T-cell (primary cell): Measurements from ENCODE around the gene PSMD6. TPM values are rescaled to one million over a fixed set of nuclear protein-coding genes. Genes with fewer than 3 reads are reported as not detected.

Experiments used
- ATAC-seq, 4 experiments: fragments of 200-7000 bp in 3 of 4; fragments of 150-1000 bp in 1 of 4; cut with Tn5 transposase; replicated peaks in 1 of 4; 1 replicate in 3 of 4; 2 replicates in 1 of 4; pipeline ENCODE4 v1.10.0; 2021; ENCODE audit warnings: moderate library complexity in 3 of 4, mild to moderate bottlenecking in 2 of 4, moderate number of reproducible peaks in 1 of 4
- CTCF ChIA-PET, 2 donors: fragments of 300-600 bp; sonication (Branson Sonifier 250); formaldehyde crosslinking; loops; one replicate each; lab custom pipeline; 2022; ENCODE audit warnings: antibody characterized with exemption in 2 of 2; lab: Charles Lee
- POLR2A ChIA-PET, 2 donors: fragments of 300-600 bp; sonication (Branson Sonifier 250); formaldehyde crosslinking; loops; one replicate each; lab custom pipeline; 2022; ENCODE audit warnings: antibody characterized with exemption in 2 of 2; lab: Charles Lee
- DNase-seq, 35 experiments: peaks; one replicate each; pipeline versions ENCODE4 v3.0.0 to v3.0.0-alpha.2; 2013 to 2023
- H3K27ac ChIP-seq: one replicate; pipeline ENCODE4 v1.5.1; 2013; ENCODE audit warnings: low read length
- H3K27me3 ChIP-seq, 2 experiments: replicated peaks in 1 of 2; 1 replicate in 1 of 2; 2 replicates in 1 of 2; pipeline versions ENCODE4 v1.6.1 to v1.7.0; 2013; ENCODE audit warnings: low read length in 1 of 2, mixed read lengths in 1 of 2; ENCODE audit not compliant: control insufficient read depth in 2 of 2, insufficient read depth in 2 of 2; ENCODE audit errors: extremely low read depth in 1 of 2
- H3K36me3 ChIP-seq, 2 donors: 1 replicate in 1 of 2; 2 replicates in 1 of 2; pipeline versions ENCODE4 v1.6.1 to v1.7.0; 2013; ENCODE audit warnings: low read length in 1 of 2; ENCODE audit not compliant: control insufficient read depth in 2 of 2, insufficient read depth in 1 of 2; ENCODE audit errors: extremely low read depth in 1 of 2
- H3K4me1 ChIP-seq, 2 experiments: 1 replicate in 1 of 2; 2 replicates in 1 of 2; pipeline versions ENCODE4 v1.6.1 to v1.7.0; 2013; ENCODE audit warnings: low read length in 2 of 2, mixed read lengths in 1 of 2; ENCODE audit not compliant: insufficient read depth in 2 of 2, control insufficient read depth in 1 of 2; ENCODE audit errors: extremely low read depth in 1 of 2
- H3K4me3 ChIP-seq, 2 donors: 1 replicate in 1 of 2; 2 replicates in 1 of 2; pipeline versions ENCODE4 v1.5.1 to v1.7.0; 2013; ENCODE audit warnings: mild to moderate bottlenecking in 2 of 2, low read length in 1 of 2, moderate library complexity in 1 of 2; ENCODE audit not compliant: control insufficient read depth in 1 of 2; ENCODE audit errors: extremely low read depth in 1 of 2
- H3K9me3 ChIP-seq: 2 replicates; pipeline ENCODE4 v1.7.0; 2013
- H3K27ac Mint-ChIP-seq, 2 donors: one replicate each; pipeline ENCODE4 v1.8.0; 2020 to 2021; ENCODE audit warnings: mild to moderate bottlenecking in 2 of 2, mixed read lengths in 2 of 2
- H3K27me3 Mint-ChIP-seq, 2 donors: one replicate each; pipeline ENCODE4 v1.8.0; 2021 to 2022; ENCODE audit warnings: mixed read lengths in 2 of 2
- H3K36me3 Mint-ChIP-seq: one replicate; pipeline ENCODE4 v1.8.0; 2021; ENCODE audit warnings: mixed read lengths
- H3K4me1 Mint-ChIP-seq, 3 donors: one replicate each; pipeline ENCODE4 v1.8.0; 2020 to 2022; ENCODE audit warnings: mixed read lengths in 3 of 3, mild to moderate bottlenecking in 1 of 3
- H3K4me3 Mint-ChIP-seq, 3 donors: one replicate each; pipeline ENCODE4 v1.8.0; 2020 to 2022; ENCODE audit warnings: mild to moderate bottlenecking in 3 of 3, mixed read lengths in 3 of 3, moderate library complexity in 3 of 3
- H3K9me3 Mint-ChIP-seq, 3 donors: one replicate each; pipeline ENCODE4 v1.8.0; 2020 to 2022; ENCODE audit warnings: mixed read lengths in 3 of 3
- WGBS: methylation state at CpG from one replicate; pipeline ENCODE4 v1.1.5; 2013; ENCODE audit warnings: missing lambda C conversion rate; ENCODE audit not compliant: insufficient coverage; 5-methylcytosine and 5-hydroxymethylcytosine counted together
- total RNA-seq, 35 experiments: library from RNA in 6 of 35; stranded (reverse) in 6 of 35; fragments of 120-200 nt in 1 of 35; gene quantifications; one replicate each; pipeline versions ENCODE4 v1.2.1 to v1.2.4 and lab custom pipeline; 2013 to 2026

The PSMD6 gene
- total RNA-seq, 5 donors from 2014 or later (not counting 1 experiment from before 2014, with no cell fraction given): 60.2 to 95.4 (median 73.2) TPM

DNA sequence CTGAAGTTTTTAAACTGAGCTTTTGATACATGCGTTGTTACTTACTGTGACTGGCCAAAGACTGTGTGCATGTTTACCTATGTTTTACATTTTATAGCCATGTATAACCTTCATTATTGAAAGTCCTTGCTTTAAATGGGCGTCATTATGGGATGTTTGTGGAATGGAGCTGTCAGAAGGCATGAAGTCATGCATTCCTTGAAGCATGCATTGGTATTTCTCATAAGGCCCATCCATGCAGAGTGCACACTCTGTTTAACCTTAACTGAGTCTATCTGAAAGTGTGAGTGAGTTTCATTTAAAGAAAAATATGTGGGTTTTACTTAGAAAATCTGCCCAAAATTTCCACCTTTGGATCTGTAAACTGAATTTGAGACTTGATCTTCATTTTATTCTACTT lies 51.1 kb downstream of the PSMD6 start:
- POLR2A ChIA-PET: interaction anchor here (0.7 to 2.1 kb wide), 7 partner anchors 9 to 63 kb away, joined by 3 to 6 read pairs (median 3); partner anchors contain the start of gene SCAANT1 (in 1 of the 2)
- Histone ChIP-seq H3K27ac (peak overlapping the region; percentile 81), H3K36me3 (peaks cover 4 to 14% of the 10 kb centered on the region in 2 donors), H3K4me1 (peaks cover 49 to 62% of the 10 kb centered on the region in 2 experiments), H3K9me3 (no peaks in the 10 kb centered on the region), H3K4me3 (no peak overlapping the region), H3K27me3 (no peaks in the 10 kb centered on the region)
- Mint-ChIP-seq H3K27ac (peak overlapping the region; percentile 94 to 96), H3K36me3 (peaks cover 16% of the 10 kb centered on the region), H3K4me1 (peaks cover 83 to 94% (median 91%) of the 10 kb centered on the region in 3 donors), H3K4me3 (peak overlapping the region; percentile 57 to 91 (median 59)), H3K27me3 (no peaks in the 10 kb centered on the region), H3K9me3 (no peaks in the 10 kb centered on the region)
- WGBS: no CpG with 5 or more reads among the region's 2 CpGs
- no peak for DNase-seq
- ATAC-seq: no peak
- CTCF ChIA-PET: interaction anchor here (0.7 to 1.5 kb wide), 6 partner anchors 9 to 23 kb away, joined by 3 to 5 read pairs (median 3); no protein-coding TSS in a partner anchor

DNA sequence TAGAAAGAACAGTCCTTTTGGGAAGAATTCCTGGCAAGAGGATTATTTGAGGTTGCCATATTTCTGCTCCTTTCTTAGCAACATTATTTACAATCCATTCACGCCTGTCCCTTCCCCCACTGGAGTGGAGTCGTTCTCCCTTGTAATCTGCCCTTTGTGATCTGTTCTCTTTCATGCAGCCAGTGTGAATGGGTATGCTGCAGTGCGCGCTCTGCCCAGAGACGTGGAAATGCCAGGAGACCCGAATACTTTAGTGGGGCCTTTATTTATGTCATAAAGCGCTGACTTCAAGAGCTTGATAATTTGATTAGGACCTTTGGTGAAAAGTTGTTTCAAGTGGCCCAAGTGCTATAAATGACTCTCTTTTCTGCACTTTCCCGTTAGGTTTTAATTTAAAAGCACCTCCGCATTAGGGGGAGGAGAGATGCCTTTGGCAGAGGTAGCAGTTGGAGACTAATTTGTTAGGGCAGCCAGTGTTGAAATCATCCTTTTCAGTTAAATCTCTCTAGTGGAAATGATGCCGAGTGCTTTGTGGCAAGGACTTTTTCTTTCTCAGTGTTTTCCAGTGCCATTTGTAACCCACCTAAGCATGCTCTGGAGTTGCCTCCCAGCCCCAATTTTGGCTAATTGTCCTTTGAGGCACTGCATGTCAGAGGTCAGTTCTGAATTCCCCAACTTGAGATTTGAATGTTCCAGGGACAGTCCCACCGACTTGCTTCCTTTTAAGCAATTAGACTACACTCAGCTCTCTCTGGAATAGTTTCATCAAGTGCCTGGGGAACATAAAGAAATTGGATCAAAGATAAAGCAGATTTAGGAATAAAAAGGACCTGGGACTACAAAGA lies 52.4 kb downstream of the PSMD6 start:
- peak overlapping the region; percentile 95 to 98 for H3K27ac Mint-ChIP-seq
- DNase-seq: no peak
- peaks cover 4 to 14% of the 10 kb centered on the region in 2 donors for H3K36me3 ChIP-seq
- no peaks in the 10 kb centered on the region for H3K9me3 Mint-ChIP-seq
- peaks cover 16% of the 10 kb centered on the region for H3K36me3 Mint-ChIP-seq
- peaks cover 53 to 63% of the 10 kb centered on the region in 2 experiments for H3K4me1 ChIP-seq
- H3K4me1 Mint-ChIP-seq: peaks cover 82 to 94% (median 91%) of the 10 kb centered on the region in 3 donors
- ChIA-PET POLR2A (interaction anchor here in 1 of 2 donors (0.6 to 2.1 kb wide), 3 partner anchors 8 to 76 kb away, joined by 4 to 10 read pairs (median 6); no protein-coding TSS in a partner anchor), CTCF (interaction anchor here (1.4 to 2.9 kb wide), 2 partner anchors 8 to 9 kb away, joined by 3 to 16 read pairs (median 11); no protein-coding TSS in a partner anchor)
- H3K27me3 Mint-ChIP-seq: no peaks in the 10 kb centered on the region
- WGBS: 54% methylated on average over 5 of the region's 11 CpGs
- no peak for ATAC-seq
- no peaks in the 10 kb centered on the region for H3K27me3 ChIP-seq
- no peaks in the 10 kb centered on the region for H3K9me3 ChIP-seq
- H3K27ac ChIP-seq: peak overlapping the region; percentile 81
- H3K4me3 ChIP-seq: peak overlapping the region; percentile 4 to 76
- H3K4me3 Mint-ChIP-seq: peak overlapping the region; percentile 91 to 97 (median 95)

DNA sequence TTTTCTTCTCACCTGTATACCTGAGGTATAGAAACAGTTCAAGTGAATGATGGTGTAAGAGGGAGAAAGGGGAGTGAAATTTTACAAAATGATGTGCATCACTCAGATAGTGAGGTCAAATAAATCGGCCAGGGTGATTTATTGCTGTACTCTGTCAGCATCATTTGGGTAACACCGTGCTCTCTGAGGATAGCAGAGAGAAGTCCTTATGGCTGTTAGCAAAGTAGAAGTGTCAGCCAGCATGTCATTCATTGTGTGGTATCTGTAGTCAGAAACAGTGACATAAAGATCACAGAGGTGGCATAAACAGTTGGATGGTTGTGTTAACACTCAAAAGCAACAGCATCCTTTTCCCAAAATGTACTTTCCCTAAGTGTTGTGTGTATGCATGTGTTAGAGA lies 53.4 kb downstream of the PSMD6 start:
- ChIA-PET POLR2A (interaction anchor here in 1 of 2 donors (1.7 kb wide), 1 partner anchor 9 kb away, joined by 10 read pairs; no protein-coding TSS in a partner anchor), CTCF (interaction anchor here (1.2 to 3.3 kb wide), 5 partner anchors 8 to 53 kb away, joined by 3 to 16 read pairs (median 10); partner anchors contain the start of gene PSMD6 (in 1 of the 2))
- Histone ChIP-seq H3K9me3 (no peaks in the 10 kb centered on the region), H3K27me3 (no peaks in the 10 kb centered on the region), H3K27ac (peak overlapping the region; percentile 81), H3K36me3 (peaks cover 4 to 14% of the 10 kb centered on the region in 2 donors), H3K4me3 (peak overlapping the region; percentile 4 to 76), H3K4me1 (peaks cover 52 to 56% of the 10 kb centered on the region in 2 experiments)
- Mint-ChIP-seq H3K9me3 (no peaks in the 10 kb centered on the region), H3K36me3 (peaks cover 16% of the 10 kb centered on the region), H3K27ac (peak overlapping the region; percentile 95 to 98), H3K27me3 (no peaks in the 10 kb centered on the region), H3K4me3 (peak overlapping the region; percentile 91 to 97 (median 95)), H3K4me1 (peaks cover 80 to 97% (median 86%) of the 10 kb centered on the region in 3 donors)
- DNase-seq: peak in 1 of 35 experiments; percentile 36
- no peak for ATAC-seq
- 0% methylated on average over 2 of the region's 2 CpGs for WGBS

DNA sequence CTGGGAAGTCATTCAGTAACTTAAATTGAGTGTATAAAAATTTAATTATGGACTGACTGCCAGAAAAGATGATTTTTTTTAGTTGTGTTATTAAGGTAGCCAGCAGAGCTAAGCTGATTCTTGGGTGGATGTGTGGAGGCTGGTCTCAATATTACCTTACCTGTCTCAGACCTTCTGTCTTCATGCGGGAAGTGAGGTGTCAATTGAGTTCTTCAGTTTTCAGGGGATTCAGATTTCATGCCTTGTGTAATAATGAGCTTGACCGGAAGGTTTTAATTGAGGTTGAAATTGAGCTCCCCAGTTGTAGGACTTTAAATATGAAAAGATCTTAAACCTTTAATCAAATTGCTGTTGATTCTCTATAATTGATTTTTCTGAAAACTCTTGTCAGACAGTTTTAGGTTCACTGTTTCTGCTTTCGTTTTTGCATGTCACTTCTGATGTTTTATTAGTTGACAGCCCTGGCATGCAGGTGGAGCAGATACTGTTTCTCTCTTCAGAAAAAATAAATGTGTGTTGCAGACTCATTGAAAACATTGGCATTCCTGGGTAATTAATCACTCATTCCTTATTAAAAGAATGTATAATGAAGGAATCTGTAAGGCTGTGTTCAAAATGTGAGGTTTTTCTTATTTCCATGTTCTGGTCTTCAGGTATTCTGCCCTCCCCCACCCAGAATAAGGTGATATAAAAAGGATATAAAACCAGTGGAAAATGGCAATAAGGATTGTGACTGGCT lies 54.5 kb downstream of the PSMD6 start:
- ChIA-PET POLR2A (interaction anchor here (0.8 to 4.4 kb wide), 7 partner anchors 9 to 59 kb away, joined by 3 to 119 read pairs (median 4); partner anchors contain the start of gene PSMD6 (in 1 of the 2)), CTCF (interaction anchor here (0.8 to 9.5 kb wide), 12 partner anchors 8 to 57 kb away, joined by 3 to 220 read pairs (median 6); partner anchors contain the start of genes PSMD6 (in 1 of the 2) and SCAANT1 (in 1 of the 2))
- Histone ChIP-seq H3K27ac (peak overlapping the region; percentile 81), H3K4me1 (peaks cover 45 to 52% of the 10 kb centered on the region in 2 experiments), H3K27me3 (no peaks in the 10 kb centered on the region), H3K36me3 (peaks cover 0 to 9% of the 10 kb centered on the region in 2 donors), H3K4me3 (peak overlapping the region; percentile 76 to 91), H3K9me3 (no peaks in the 10 kb centered on the region)
- peaks cover 74 to 86% (median 80%) of the 10 kb centered on the region in 3 donors for H3K4me1 Mint-ChIP-seq
- ATAC-seq: peak; percentile 31 to 56 (median 39)
- peak overlapping the region; percentile 91 to 97 (median 95) for H3K4me3 Mint-ChIP-seq
- H3K9me3 Mint-ChIP-seq: no peaks in the 10 kb centered on the region
- 0% methylated on average over 1 of the region's 3 CpGs for WGBS
- DNase-seq: peak in 8 of 35 experiments; percentile 8 to 40 (median 24)
- H3K27ac Mint-ChIP-seq: peak overlapping the region; percentile 95 to 98
- H3K36me3 Mint-ChIP-seq: peaks cover 6% of the 10 kb centered on the region
- H3K27me3 Mint-ChIP-seq: no peaks in the 10 kb centered on the region

DNA sequence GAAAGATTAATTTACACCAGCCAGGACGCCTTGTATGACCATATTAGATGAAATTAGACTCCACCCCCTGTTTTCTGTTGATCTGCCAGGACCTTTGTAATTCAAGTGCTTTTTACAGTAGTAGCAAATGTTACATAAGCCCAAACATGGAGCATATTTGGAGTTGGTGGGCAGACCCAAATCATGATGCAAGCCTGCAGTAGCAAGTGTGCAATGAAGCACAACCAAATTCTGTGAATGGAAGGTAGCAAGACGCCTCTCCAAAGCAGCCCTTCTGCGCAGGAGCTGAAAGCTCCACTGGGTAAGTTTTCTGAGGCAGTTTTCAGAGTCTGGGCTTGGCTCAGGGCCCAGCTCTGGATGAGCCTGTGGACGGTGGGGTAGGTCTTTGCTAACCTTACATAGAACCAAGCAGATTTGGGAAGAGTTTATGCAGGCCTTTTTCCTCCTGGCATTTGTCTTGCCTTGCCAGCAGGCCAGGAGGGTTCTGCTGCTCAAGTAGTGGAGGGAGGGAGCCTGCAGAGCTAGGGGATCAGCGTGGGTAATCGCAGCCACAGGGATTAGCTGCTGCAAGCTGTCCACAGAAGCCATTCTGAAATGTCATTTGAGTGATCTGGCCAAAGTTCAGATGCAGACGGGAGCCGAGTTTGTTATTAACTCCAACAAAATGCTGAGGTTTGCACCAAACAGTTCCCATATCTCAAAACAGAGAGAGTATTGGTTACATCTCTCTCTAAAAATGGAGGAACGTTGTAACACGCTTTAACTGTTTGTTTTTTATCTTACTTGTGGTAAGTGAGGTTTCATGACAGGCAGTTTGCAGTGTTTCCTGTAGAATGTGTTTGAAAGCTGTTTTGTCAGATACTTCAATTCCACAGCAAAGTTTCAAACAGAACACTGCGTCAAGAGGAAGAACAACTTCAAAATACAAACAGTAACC lies 55.4 kb downstream of the PSMD6 start:
- DNase-seq: peak; percentile 10 to 87 (median 43)
- Histone ChIP-seq H3K27me3 (no peaks in the 10 kb centered on the region), H3K36me3 (peaks cover 0 to 1% of the 10 kb centered on the region in 2 donors), H3K9me3 (no peaks in the 10 kb centered on the region), H3K4me1 (peaks cover 37 to 50% of the 10 kb centered on the region in 2 experiments), H3K4me3 (peak overlapping the region; percentile 76 to 91), H3K27ac (peak overlapping the region; percentile 81)
- Mint-ChIP-seq H3K27ac (peak overlapping the region; percentile 95 to 98), H3K9me3 (no peaks in the 10 kb centered on the region), H3K4me1 (peaks cover 71 to 78% (median 77%) of the 10 kb centered on the region in 3 donors), H3K4me3 (peak overlapping the region; percentile 91 to 97 (median 95)), H3K27me3 (no peaks in the 10 kb centered on the region), H3K36me3 (peaks cover 4% of the 10 kb centered on the region)
- ATAC-seq: peak; percentile 80 to 83 (median 82)
- WGBS: 2% methylated on average over 5 of the region's 11 CpGs
- CTCF ChIA-PET: interaction anchor here (0.8 to 9.5 kb wide), 14 partner anchors 8 to 56 kb away, joined by 3 to 220 read pairs (median 6); partner anchors contain the start of genes PSMD6 (in 1 of the 2) and SCAANT1 (in 1 of the 2)
- POLR2A ChIA-PET: interaction anchor here (0.5 to 4.4 kb wide), 11 partner anchors 10 to 91 kb away, joined by 3 to 119 read pairs (median 4); partner anchors contain the start of gene PSMD6 (in 1 of the 2)
